B cell (primary cell): ENCODE data around the gene SENP2. TPM values are rescaled to one million over a fixed set of nuclear protein-coding genes. Genes with fewer than 3 reads are reported as not detected.

Source experiments
- ATAC-seq: fragments of 200-7000 bp; cut with Tn5 transposase; one replicate; pipeline ENCODE4 v1.10.0; 2021; ENCODE audit warnings: low read depth, mild to moderate bottlenecking, moderate number of reproducible peaks, moderate library complexity
- CTCF ChIA-PET: fragments of 350-600 bp; sonication (Branson Sonifier 250); formaldehyde crosslinking; loops from one replicate; lab custom pipeline; 2021; ENCODE audit warnings: antibody characterized with exemption, inconsistent platforms; lab: Charles Lee
- POLR2A ChIA-PET: fragments of 350-600 bp; sonication (Branson Sonifier 250); formaldehyde crosslinking; loops from one replicate; lab custom pipeline; 2021; ENCODE audit warnings: antibody characterized with exemption; lab: Charles Lee
- DNase-seq: peaks from one replicate; pipeline ENCODE4 v3.0.0; 2013
- H2AFZ ChIP-seq: 2 replicates; pipeline ENCODE4 v1.6.1; 2012; ENCODE audit warnings: mild to moderate bottlenecking, low read depth, low read length; ENCODE audit not compliant: insufficient read depth, poor library complexity, severe bottlenecking
- H3K27ac ChIP-seq, 2 donors: 1 replicate in 1 of 2; 2 replicates in 1 of 2; pipeline ENCODE4 v1.5.1; 2012 to 2013; ENCODE audit warnings: low read length in 2 of 2, mild to moderate bottlenecking in 2 of 2, moderate library complexity in 1 of 2
- H3K27me3 ChIP-seq, 4 experiments: fragments of 200-600 bp in 1 of 4; sonication (generic) in 1 of 4; replicated peaks in 1 of 4; 1 replicate in 2 of 4; 2 replicates in 2 of 4; pipeline versions ENCODE4 v1.6.1 to v1.7.0; 2013 to 2016; ENCODE audit warnings: low read length in 3 of 4, mild to moderate bottlenecking in 2 of 4, mixed read lengths in 1 of 4, moderate library complexity in 1 of 4; ENCODE audit not compliant: insufficient read depth in 4 of 4, control insufficient read depth in 3 of 4; ENCODE audit errors: control extremely low read depth in 1 of 4
- H3K36me3 ChIP-seq, 2 experiments: replicated peaks in 1 of 2; 1 replicate in 1 of 2; 2 replicates in 1 of 2; pipeline versions ENCODE4 v1.6.1 to v1.7.1; 2013; ENCODE audit warnings: low read length in 1 of 2; ENCODE audit not compliant: insufficient read depth in 2 of 2, control insufficient read depth in 1 of 2; ENCODE audit errors: control extremely low read depth in 1 of 2, extremely low read depth in 1 of 2
- H3K4me1 ChIP-seq, 2 donors: fragments of 200-600 bp in 1 of 2; sonication (generic) in 1 of 2; 1 replicate in 1 of 2; 2 replicates in 1 of 2; pipeline versions ENCODE4 v1.5.1 to v1.6.1; 2013 to 2017; ENCODE audit warnings: low read length in 2 of 2; ENCODE audit not compliant: control insufficient read depth in 2 of 2, insufficient read depth in 2 of 2
- H3K4me2 ChIP-seq: replicated peaks from 2 replicates; pipeline ENCODE3; 2012; ENCODE audit warnings: mild to moderate bottlenecking, low read depth, low read length; ENCODE audit not compliant: poor library complexity, severe bottlenecking
- H3K4me3 ChIP-seq, 5 experiments: fragments of 200-600 bp in 1 of 5; sonication (generic) in 1 of 5; 1 replicate in 3 of 5; 2 replicates in 2 of 5; pipeline versions ENCODE4 v1.5.1 to v1.7.0; 2011 to 2016; ENCODE audit warnings: low read length in 4 of 5, mild to moderate bottlenecking in 4 of 5, low read depth in 2 of 5, control low read depth in 1 of 5, moderate library complexity in 1 of 5; ENCODE audit not compliant: insufficient read depth in 1 of 5; ENCODE audit errors: control extremely low read depth in 1 of 5, extremely low read depth in 1 of 5
- H3K79me2 ChIP-seq: fragments of 200-600 bp; sonication (generic); one replicate; pipeline ENCODE4 v1.6.0; 2016; ENCODE audit warnings: low read length; ENCODE audit not compliant: control insufficient read depth, insufficient read depth
- H3K9ac ChIP-seq: fragments of 200-600 bp; sonication (generic); 2 replicates; pipeline ENCODE4 v1.6.1; 2017; ENCODE audit warnings: mild to moderate bottlenecking, low read length, moderate library complexity
- H3K9me3 ChIP-seq, 3 donors: one replicate each; pipeline versions ENCODE4 v1.6.1 to v1.7.1; 2013; ENCODE audit warnings: low read length in 2 of 3; ENCODE audit not compliant: control insufficient read depth in 2 of 3, insufficient read depth in 1 of 3; ENCODE audit errors: control extremely low read depth in 1 of 3
- H4K20me1 ChIP-seq: 2 replicates; pipeline ENCODE4 v1.6.0; 2012; ENCODE audit warnings: mild to moderate bottlenecking, low read length; ENCODE audit not compliant: insufficient read depth, control insufficient read depth, poor library complexity, severe bottlenecking
- H3K27ac Mint-ChIP-seq: one replicate; pipeline ENCODE4 v1.8.0; 2021; ENCODE audit warnings: mixed read lengths
- H3K27me3 Mint-ChIP-seq: one replicate; pipeline ENCODE4 v1.8.0; 2021; ENCODE audit warnings: mixed read lengths
- H3K4me1 Mint-ChIP-seq: one replicate; pipeline ENCODE4 v1.8.0; 2021; ENCODE audit warnings: mixed read lengths
- H3K4me3 Mint-ChIP-seq: one replicate; pipeline ENCODE4 v1.8.0; 2021; ENCODE audit warnings: mixed read lengths
- H3K9me3 Mint-ChIP-seq: one replicate; pipeline ENCODE4 v1.8.0; 2022; ENCODE audit warnings: mixed read lengths; ENCODE audit not compliant: insufficient read depth
- CTCF ChIP-seq: fragments of 200-600 bp; IDR thresholded peaks from one replicate; pipeline ENCODE4 v1.8.0; 2022; ENCODE audit warnings: antibody characterized with exemption, mild to moderate bottlenecking
- EZH2 ChIP-seq: IDR thresholded peaks from 2 replicates; pipeline ENCODE4 v1.6.1; 2012; ENCODE audit warnings: borderline replicate concordance, low read depth, mild to moderate bottlenecking, moderate library complexity, low read length; ENCODE audit not compliant: insufficient read depth, poor library complexity, severe bottlenecking
- WGBS: methylation state at CpG from one replicate; pipeline ENCODE4 v1.1.5; 2013; ENCODE audit warnings: missing lambda C conversion rate; ENCODE audit not compliant: insufficient coverage; 5-methylcytosine and 5-hydroxymethylcytosine counted together
- intact Hi-C: fragments of 100-400 bp; cut with micrococcal nuclease; formaldehyde crosslinking; loops from one replicate; pipeline ENCODE4 v1.10.0; 2022
- polyA plus RNA-seq: library from polyadenylated mRNA; depleted of rRNA; stranded (reverse); fragments of >200 nt; gene quantifications from 2 replicates; pipeline ENCODE4 v1.2.3, GENCODE V29; 2012
- total RNA-seq, 2 donors: library from RNA; stranded (reverse); fragments of 120-200 nt in 1 of 2; gene quantifications; 1 replicate in 1 of 2; 2 replicates in 1 of 2; pipeline versions ENCODE4 v1.2.3 to v1.2.4, GENCODE V29; 2013 to 2022

The SENP2 gene
- total and polyA plus RNA-seq, 2 donors (not counting 1 experiment from before 2014, with no cell fraction given) = 7.2 to 43.4 TPM

- Histone ChIP-seq H3K79me2 (no peaks in the 10 kb centered on the region), H3K4me2 (no peak overlapping the region), H3K27me3 (no peaks in the 10 kb centered on the region), H2AFZ (no peak overlapping the region), H3K9ac (no peak overlapping the region), H3K9me3 (no peaks in the 10 kb centered on the region), H4K20me1 (no peaks in the 10 kb centered on the region), H3K27ac (no peak overlapping the region), H3K36me3 (no peaks in the 10 kb centered on the region), H3K4me1 (peaks cover 3 to 4% of the 10 kb centered on the region in 2 donors), H3K4me3 (no peak overlapping the region)
- peaks cover 4% of the 10 kb centered on the region for H3K27me3 Mint-ChIP-seq
- CTCF ChIA-PET = interaction anchor here (0.7 to 1.8 kb wide), 2 partner anchors 112 to 1767 kb away, joined by 3 to 5 read pairs; no protein-coding TSS in a partner anchor
- DNase-seq = no peak
- ATAC-seq = no peak
- TF ChIP-seq CTCF = no peak
- TF ChIP-seq EZH2 = no peak
- no peaks in the 10 kb centered on the region for H3K9me3 Mint-ChIP-seq
- H3K4me1 Mint-ChIP-seq = no peaks in the 10 kb centered on the region
- 93% methylated on average over 5 of the region's 8 CpGs for WGBS
- POLR2A ChIA-PET = no interaction called here
- no peak overlapping the region for H3K4me3 Mint-ChIP-seq
- H3K27ac Mint-ChIP-seq = no peak overlapping the region
- intact Hi-C loops = no loop called here
Observed at GRCh38 chr3:185656321-185656840, 70.3 kb downstream of the SENP2 start.

DNA sequence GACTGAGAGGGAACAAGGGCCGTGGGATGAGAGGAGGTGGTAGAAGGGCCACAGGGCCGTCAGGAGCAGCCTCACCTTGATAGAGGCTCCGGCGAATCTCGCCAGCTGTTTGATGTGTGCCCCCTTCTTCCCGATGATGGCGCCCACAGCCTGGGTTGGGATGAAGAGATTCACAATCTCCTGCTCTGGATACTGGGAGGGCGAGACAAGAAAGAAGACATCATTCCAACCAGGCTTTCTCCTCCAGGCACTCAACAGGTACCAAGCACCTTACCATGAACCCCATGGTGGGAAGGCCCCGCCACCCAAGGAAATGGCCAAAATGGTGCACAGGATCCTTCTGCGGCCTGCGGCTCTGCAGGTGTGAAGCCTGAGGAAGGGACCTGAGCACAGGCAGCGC, 71.1 kb downstream of the SENP2 start:
- H3K79me2 ChIP-seq = no peaks in the 10 kb centered on the region
- Mint-ChIP-seq H3K27me3 (peaks cover 9% of the 10 kb centered on the region), H3K4me3 (no peak overlapping the region), H3K9me3 (no peaks in the 10 kb centered on the region), H3K4me1 (no peaks in the 10 kb centered on the region), H3K27ac (no peak overlapping the region)
- no peak overlapping the region for H3K4me3 ChIP-seq
- no peaks in the 10 kb centered on the region for H3K9me3 ChIP-seq
- TF ChIP-seq EZH2 = no peak
- TF ChIP-seq CTCF = no peak
- no peak for ATAC-seq
- CTCF ChIA-PET = interaction anchor here (1.8 kb wide), 1 partner anchor 111 kb away, joined by 5 read pairs; no protein-coding TSS in a partner anchor
- no peak overlapping the region for H3K9ac ChIP-seq
- H3K36me3 ChIP-seq = no peaks in the 10 kb centered on the region
- WGBS = 93% methylated on average over 4 of the region's 12 CpGs
- DNase-seq = no peak
- no peak overlapping the region for H3K4me2 ChIP-seq
- peaks cover 3 to 4% of the 10 kb centered on the region in 2 donors for H3K4me1 ChIP-seq
- POLR2A ChIA-PET = no interaction called here
- H3K27ac ChIP-seq = no peak overlapping the region
- intact Hi-C loops = no loop called here
- H4K20me1 ChIP-seq = no peaks in the 10 kb centered on the region
- no peaks in the 10 kb centered on the region for H3K27me3 ChIP-seq
- no peak overlapping the region for H2AFZ ChIP-seq
